OCI-LY3 (cell line): ENCODE results near the gene ATP2A3.

ENCODE experiments used
- H2AFZ ChIP-seq: fragments of 200-600, 300-600 bp; shearing (Covaris generic); 2 replicates; pipeline ENCODE4 v1.6.0; 2014; ENCODE audit warnings: antibody characterized with exemption, low read depth, low read length
- H3K27ac ChIP-seq: fragments of 200-600, 300-600 bp; sonication (generic); 2 replicates; pipeline ENCODE4 v1.5.1; 2014; ENCODE audit warnings: mild to moderate bottlenecking, low read length, moderate library complexity, mixed read lengths
- H3K27me3 ChIP-seq: fragments of 200-600, 300-600 bp; sonication (generic); 2 replicates; pipeline ENCODE4 v1.6.1; 2014; ENCODE audit warnings: low read depth, low read length, mixed read lengths
- H3K36me3 ChIP-seq: fragments of 200-600, 300-600 bp; sonication (generic); replicated peaks from 2 replicates; pipeline ENCODE3; 2014; ENCODE audit warnings: low read depth, low read length, mixed read lengths
- H3K4me1 ChIP-seq: fragments of 300-600, 200-600 bp; sonication (generic); 2 replicates; pipeline ENCODE4 v1.6.1; 2014; ENCODE audit warnings: low read length, mixed read lengths
- H3K4me2 ChIP-seq: fragments of 200-600, 300-600 bp; sonication (generic); 2 replicates; pipeline ENCODE4 v1.6.1; 2014; ENCODE audit warnings: low read length, mixed read lengths
- H3K4me3 ChIP-seq: fragments of 300-600, 200-600 bp; sonication (generic); 2 replicates; pipeline ENCODE4 v1.5.1; 2014; ENCODE audit warnings: antibody characterized with exemption, mild to moderate bottlenecking, low read length, moderate library complexity
- H3K79me2 ChIP-seq: fragments of 300-600, 200-600 bp; shearing (Covaris generic); 2 replicates; pipeline ENCODE4 v1.6.1; 2014; ENCODE audit warnings: mild to moderate bottlenecking, low read length, mixed read lengths
- H3K9ac ChIP-seq: fragments of 300-600, 200-600 bp; shearing (Covaris generic); 2 replicates; pipeline ENCODE4 v1.6.0; 2014; ENCODE audit warnings: mild to moderate bottlenecking, low read length, moderate library complexity
- H3K9me3 ChIP-seq: fragments of 200-600, 300-600 bp; shearing (Covaris generic); 2 replicates; pipeline ENCODE4 v1.6.1; 2014; ENCODE audit warnings: low read length, mixed read lengths; ENCODE audit not compliant: insufficient read depth
- H4K20me1 ChIP-seq: fragments of 200-600, 300-600 bp; sonication (generic); 2 replicates; pipeline ENCODE4 v1.6.1; 2016; ENCODE audit warnings: low read length, mixed read lengths; ENCODE audit not compliant: insufficient read depth
- EZH2phosphoT487 ChIP-seq: fragments of 200-600 bp; shearing (Covaris generic); IDR thresholded peaks from 2 replicates; pipeline ENCODE4 v1.6.1; 2018; ENCODE audit warnings: antibody characterized with exemption, mixed run types, low read depth
- TF ChIP-seq, protein P1 (sequence below): fragments of 200-600, 300-600 bp; sonication (generic); IDR thresholded peaks from 2 replicates; pipeline ENCODE4 v1.5.1; 2014; ENCODE audit warnings: antibody characterized with exemption, low read length, low read depth

Gene ATP2A3

GRCh38 chr17:3952186-3952585 lies 12.1 kb downstream of the ATP2A3 start:
- H3K9me3 ChIP-seq, result no peaks in the 10 kb centered on the region
- H3K79me2 ChIP-seq, result peaks cover 8% of the 10 kb centered on the region; the same call in 1 of the 2 replicates
- peaks cover 3% of the 10 kb centered on the region for H3K36me3 ChIP-seq
- H3K27ac ChIP-seq, result no peak overlapping the region
- no peak for TF ChIP-seq EZH2phosphoT487
- TF ChIP-seq, protein P1, sequence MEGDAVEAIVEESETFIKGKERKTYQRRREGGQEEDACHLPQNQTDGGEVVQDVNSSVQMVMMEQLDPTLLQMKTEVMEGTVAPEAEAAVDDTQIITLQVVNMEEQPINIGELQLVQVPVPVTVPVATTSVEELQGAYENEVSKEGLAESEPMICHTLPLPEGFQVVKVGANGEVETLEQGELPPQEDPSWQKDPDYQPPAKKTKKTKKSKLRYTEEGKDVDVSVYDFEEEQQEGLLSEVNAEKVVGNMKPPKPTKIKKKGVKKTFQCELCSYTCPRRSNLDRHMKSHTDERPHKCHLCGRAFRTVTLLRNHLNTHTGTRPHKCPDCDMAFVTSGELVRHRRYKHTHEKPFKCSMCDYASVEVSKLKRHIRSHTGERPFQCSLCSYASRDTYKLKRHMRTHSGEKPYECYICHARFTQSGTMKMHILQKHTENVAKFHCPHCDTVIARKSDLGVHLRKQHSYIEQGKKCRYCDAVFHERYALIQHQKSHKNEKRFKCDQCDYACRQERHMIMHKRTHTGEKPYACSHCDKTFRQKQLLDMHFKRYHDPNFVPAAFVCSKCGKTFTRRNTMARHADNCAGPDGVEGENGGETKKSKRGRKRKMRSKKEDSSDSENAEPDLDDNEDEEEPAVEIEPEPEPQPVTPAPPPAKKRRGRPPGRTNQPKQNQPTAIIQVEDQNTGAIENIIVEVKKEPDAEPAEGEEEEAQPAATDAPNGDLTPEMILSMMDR, result no peak
- H3K4me3 ChIP-seq, result no peak overlapping the region
- H3K4me2 ChIP-seq, result no peak overlapping the region
- H3K9ac ChIP-seq, result no peak overlapping the region
- H3K27me3 ChIP-seq, result no peaks in the 10 kb centered on the region
- H4K20me1 ChIP-seq, result peaks cover 7% of the 10 kb centered on the region
- H3K4me1 ChIP-seq, result peaks cover 20% of the 10 kb centered on the region
- H2AFZ ChIP-seq, result no peak overlapping the region

- Histone ChIP-seq H3K4me2 (no peak overlapping the region), H3K9ac (no peak overlapping the region), H3K4me1 (peaks cover 12% of the 10 kb centered on the region), H3K27ac (no peak overlapping the region), H4K20me1 (no peaks in the 10 kb centered on the region; the same call in 1 of the 2 replicates), H3K9me3 (no peaks in the 10 kb centered on the region), H2AFZ (no peak overlapping the region), H3K27me3 (no peaks in the 10 kb centered on the region), H3K4me3 (no peak overlapping the region), H3K79me2 (0 out of 2 replicates have a peak, but pooled peaks cover 4% of the 10 kb centered on the region), H3K36me3 (peaks cover 6% of the 10 kb centered on the region)
- TF ChIP-seq EZH2phosphoT487, result no peak
- TF ChIP-seq, protein P1, result no peak
Observed at GRCh38 chr17:3951420-3951819, 12.8 kb downstream of the ATP2A3 start.

DNA sequence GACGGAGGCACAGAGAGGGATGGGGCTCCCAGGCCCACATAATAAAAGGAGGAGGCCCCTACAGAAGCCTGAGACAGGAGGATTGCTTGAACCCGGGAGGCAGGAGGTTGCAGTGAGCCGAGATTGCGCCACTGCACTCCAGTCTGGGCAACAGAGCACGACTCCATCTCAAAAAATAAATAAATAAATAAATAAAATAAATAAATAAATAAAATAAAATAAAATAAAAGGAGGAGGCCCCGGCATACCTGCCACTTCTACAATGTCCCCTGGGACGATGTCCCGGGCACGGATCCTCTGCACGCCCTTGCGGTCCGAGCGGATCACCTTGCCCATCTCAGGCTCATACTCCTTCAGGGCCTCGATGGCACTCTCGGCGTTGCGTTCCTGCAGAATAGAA lies 13.2 kb downstream of the ATP2A3 start:
- Histone ChIP-seq H3K27me3 (no peaks in the 10 kb centered on the region), H3K9ac (no peak overlapping the region), H3K9me3 (no peaks in the 10 kb centered on the region), H3K79me2 (0 out of 2 replicates have a peak, but pooled peaks cover under 1% of the 10 kb centered on the region), H3K4me1 (peaks cover 8% of the 10 kb centered on the region), H3K27ac (no peak overlapping the region), H3K36me3 (peaks cover 6% of the 10 kb centered on the region), H4K20me1 (no peaks in the 10 kb centered on the region), H2AFZ (no peak overlapping the region), H3K4me3 (no peak overlapping the region), H3K4me2 (no peak overlapping the region)
- no peak for TF ChIP-seq EZH2phosphoT487
- TF ChIP-seq, protein P1, result no peak

DNA sequence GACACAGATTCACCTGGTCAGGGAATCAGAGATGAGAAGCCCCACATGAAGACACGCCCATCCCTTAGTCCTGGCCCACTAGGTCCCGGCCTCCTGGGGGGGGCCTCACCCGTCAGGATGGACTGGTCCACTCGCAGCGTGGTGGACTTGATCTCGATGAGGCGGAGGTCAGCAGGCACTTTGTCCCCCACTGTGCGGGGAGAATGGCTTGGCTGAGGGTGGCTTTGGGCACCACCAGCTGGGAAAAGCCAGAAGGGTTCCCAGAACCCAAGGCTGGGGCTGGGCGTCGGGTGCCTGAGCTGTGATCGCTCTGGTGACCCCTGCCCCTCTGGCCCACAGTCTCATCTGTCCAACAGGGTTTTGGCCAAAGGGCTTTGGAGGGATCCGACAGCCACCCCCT lies 13.7 kb downstream of the ATP2A3 start:
- Histone ChIP-seq H4K20me1 (no peaks in the 10 kb centered on the region), H2AFZ (no peak overlapping the region), H3K79me2 (no peaks in the 10 kb centered on the region)

More for the DNA sequence above, 13.7 kb downstream of the ATP2A3 start:
- H3K4me2 ChIP-seq, result no peak overlapping the region
- no peak overlapping the region for H3K27ac ChIP-seq
- H3K36me3 ChIP-seq, result peaks cover 6% of the 10 kb centered on the region
- peaks cover 4% of the 10 kb centered on the region; the same call in 1 of the 2 replicates for H3K4me1 ChIP-seq
- H3K9ac ChIP-seq, result no peak overlapping the region
- H3K4me3 ChIP-seq, result no peak overlapping the region
- no peak for TF ChIP-seq EZH2phosphoT487
- TF ChIP-seq, protein P1, result no peak
- H3K9me3 ChIP-seq, result no peaks in the 10 kb centered on the region
- H3K27me3 ChIP-seq, result no peaks in the 10 kb centered on the region
